HG03565 (cell line): ENCODE results near the gene NBPF6.
"Not testable (repeated sequence)": the region's sequence is repeated elsewhere in the genome, so short reads cannot be mapped to it uniquely, and the experiment has no call there.

Source experiments
- ATAC-seq: cut with Tn5 transposase; IDR thresholded peaks from one replicate; pipeline ENCODE4 v1.9.1; 2021; ENCODE audit warnings: mild to moderate bottlenecking, moderate library complexity; ENCODE audit not compliant: unreplicated experiment

The NBPF6 gene

DNA sequence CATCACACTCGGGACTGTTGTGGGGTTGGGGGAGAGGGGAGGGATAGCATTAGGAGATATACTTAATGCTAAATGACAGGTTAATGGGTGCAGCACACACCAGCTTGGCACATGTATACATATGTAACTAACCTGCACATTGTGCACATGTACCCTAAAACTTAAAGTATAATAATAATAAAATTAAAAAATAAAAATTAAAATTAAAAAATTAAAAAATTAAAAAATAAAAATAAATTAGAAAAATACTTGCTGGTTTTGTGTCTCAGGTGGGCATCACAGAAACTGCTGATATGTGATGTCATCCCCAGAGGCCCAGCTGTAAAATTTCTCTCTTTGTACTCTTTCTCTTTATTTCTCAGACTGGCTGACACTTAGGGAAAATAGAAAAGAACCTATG lies 44.9 kb downstream of the NBPF6 start:
- not testable (repeated sequence) for ATAC-seq

DNA sequence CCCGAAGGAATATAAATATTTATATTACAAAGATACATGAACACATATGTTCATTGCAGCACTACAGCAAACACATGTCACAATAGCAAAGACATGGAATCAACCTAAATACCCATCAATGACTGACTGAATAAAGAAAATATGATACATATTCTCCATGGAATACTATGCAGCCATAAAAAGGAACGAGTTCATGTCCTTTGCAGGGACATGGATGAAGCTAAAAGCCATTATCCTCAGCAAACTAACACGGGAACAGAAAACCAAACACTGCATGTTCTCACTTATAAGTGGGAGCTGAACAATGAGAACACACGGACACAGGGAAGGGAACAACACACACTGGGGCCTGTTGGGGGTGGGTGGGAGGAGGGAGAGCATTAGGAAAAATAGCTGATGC lies 46.7 kb downstream of the NBPF6 start:
- ATAC-seq, result not testable (repeated sequence)

DNA sequence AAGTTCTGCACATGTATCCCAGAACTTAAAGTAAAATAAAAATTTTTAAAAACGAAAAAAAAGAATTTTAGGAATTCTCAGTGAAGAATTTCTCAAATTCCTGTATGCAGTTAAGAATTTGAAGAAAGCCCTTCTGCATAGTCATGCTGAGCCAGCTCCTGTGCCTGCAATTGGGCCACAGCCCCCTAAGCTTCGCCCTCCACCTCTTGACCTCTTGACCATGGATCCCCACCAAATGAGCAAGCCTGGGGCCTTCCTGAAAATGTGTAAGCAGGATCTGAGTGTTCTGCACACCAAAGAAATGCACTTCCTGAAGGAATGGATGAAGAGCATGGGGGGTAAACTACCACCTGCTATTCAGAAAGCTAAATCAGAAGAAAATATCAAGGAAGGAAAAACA lies 52.0 kb downstream of the NBPF6 start:
- ATAC-seq, result no peak

DNA sequence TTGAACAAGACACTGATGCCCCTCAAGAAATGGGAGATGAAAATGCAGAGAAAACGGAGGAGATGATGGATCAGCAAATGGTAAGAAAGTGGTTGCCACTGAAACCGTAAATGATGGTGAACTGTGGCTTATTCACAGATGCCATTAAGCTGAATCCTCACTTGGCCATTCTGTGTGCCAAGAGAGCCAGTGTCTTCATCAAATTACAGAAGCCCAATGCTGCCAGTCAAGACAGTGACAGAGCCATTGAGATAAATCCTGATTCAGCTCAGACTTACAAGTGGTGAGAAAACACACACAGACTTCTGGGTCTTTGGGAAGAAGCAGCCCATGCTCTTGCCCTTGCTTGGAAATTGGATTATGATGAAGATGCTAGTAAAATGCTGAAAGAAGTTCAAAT lies 52.5 kb downstream of the NBPF6 start:
- no peak for ATAC-seq

DNA sequence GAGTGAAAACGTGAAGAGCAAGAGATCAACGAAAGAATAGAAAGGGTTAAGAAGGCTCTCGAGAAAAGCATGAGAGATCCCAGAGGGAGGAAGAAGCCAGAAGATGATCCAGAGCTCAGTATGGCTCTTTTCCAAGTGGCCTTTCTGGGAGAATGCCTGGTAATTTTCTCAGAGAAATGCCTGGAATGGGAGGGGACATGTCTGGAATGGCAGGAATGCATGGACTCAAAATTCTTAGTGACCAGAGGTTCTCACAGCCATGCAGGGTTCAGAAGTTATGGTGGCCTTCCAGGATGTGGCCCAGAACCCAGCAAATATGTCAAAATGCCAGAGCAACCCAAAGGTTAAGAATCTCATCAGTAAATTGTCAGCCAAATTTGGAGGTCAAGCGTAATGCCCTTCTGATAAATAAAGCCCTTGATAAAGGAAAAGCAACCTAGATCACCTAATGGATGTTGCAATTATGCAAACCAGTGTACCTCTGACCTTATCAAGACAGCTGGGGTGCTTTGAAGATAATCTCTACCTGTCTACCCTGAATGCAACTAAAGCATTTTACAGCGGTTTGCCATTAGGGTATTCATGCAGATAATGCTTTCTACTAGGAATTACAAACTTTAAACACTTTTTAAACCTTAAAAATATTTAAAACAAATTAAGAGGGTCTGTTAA lies 53.1 kb downstream of the NBPF6 start:
- ATAC-seq, result no peak

DNA sequence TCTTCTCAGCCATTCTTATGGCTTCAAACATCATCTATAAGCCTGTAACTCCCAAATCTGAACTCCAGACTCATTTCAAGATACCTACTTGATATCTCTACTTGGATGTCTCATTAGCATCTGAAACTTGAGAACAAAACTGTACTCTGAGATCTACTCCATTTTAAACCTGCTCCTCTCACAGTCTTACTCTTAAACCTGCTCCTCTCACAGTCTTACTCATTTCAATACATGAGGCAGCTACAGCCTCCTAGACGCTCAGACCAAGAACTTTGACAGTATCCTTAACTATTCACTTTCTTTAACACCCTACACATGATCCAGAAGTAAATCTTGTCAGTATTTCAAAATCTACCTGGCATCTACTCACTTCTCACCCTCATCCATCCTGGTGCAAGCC lies 54.3 kb downstream of the NBPF6 start:
- ATAC-seq, result peak; percentile 52

DNA sequence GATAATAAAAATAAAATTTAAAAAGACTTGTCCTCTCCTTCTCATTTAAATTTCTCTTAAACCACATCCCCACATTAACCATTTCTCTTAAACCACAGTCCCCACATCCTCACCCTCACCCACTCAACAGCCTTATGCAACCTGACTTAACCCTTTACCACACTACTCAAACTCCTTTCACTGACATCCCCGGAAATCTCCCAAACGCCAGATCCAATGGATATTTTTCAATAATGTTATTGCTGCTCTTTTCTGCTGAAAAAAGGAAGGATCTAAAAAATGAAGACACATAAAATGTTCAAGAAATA lies 55.6 kb downstream of the NBPF6 start:
- ATAC-seq, result no peak

DNA sequence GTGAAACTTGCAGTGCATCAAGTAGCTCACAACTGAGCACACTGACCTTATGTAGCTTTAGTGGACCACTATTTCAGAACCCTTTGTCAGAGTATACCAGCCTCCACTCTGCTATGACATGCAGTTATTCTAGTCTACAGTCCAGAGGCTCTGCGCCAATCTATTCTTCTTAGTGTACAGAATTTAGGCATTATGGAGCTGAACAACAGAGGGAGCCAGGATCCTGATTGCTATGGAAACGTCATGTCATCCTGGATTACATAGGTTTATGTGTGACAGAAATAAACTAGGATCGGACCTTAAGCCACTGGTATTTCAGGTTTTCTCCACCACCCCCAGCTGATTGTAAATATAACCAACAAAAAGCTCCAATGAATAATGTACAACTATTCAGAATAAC lies 61.6 kb downstream of the NBPF6 start:
- ATAC-seq, result no peak

DNA sequence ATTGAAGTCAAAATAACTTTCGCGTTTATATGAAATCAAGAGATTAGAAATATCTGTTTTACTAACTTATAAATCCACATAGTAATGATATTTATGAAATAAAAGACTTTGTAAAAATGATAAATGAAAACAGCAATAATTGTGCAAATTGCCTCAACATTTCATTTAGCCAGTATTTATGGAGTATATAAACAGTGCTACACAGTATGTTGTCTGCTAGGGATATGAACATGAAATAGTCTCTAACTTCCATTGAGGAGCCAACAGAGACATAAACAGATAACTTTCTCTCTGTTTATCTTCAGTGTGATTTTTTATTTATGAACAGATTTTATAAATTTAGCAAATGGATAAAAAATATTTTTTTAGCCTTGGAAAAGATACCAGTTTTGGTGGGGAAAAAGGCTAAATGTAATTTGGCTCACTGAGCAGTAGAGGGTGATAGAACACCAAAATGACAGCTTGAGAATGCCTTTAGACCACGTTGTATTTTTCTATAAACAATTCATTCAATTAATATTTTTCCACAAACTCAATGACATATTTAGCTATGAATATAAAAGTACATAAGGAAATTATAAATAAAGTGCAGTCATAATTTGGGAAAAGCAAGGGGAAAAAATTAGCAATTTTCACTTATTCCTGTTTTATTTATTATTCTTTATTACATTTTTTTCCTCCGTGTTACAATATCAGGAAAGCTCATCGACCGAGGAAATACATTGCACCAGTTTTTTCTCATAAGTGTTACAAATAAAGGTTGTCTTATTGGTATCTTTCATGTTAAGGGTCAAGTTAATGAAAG lies 62.3 kb downstream of the NBPF6 start:
- ATAC-seq, result peak; percentile 46

DNA sequence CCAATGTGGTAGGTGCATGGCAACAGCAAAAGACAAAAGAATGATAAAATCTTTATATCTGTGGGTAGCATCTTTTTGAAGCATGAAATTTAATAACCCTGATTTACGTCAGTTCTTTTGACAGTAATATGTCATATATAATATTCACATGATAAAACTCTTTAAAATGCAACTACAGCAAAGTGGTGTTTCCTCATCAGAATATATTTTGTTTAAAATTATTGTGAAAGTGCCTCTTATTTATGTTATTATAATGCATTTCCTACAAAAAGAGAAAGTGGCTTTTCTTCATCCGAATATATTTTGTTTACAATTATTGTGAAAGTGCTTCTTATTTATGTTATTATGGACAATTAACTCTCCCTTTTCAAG lies 62.9 kb downstream of the NBPF6 start:
- no peak for ATAC-seq

DNA sequence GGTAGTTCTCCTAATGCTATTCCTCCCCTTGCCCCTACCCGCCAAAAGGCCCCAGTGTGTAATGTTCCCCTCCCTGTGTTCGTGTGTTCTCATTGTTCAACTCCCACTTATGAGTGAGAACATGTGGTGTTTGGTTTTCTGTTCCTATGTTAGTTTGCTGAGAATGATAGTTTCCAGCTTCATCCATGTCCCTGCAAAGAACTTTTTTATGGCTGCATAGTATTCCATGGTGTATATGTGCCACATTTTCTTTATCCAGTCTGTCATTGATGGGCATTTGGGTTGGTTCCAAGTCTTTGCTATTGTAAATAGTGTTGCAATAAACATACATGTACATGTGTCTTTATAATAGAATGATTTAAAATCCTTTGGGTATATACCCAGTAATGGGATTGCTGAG lies 63.8 kb downstream of the NBPF6 start:
- not testable (repeated sequence) for ATAC-seq

DNA sequence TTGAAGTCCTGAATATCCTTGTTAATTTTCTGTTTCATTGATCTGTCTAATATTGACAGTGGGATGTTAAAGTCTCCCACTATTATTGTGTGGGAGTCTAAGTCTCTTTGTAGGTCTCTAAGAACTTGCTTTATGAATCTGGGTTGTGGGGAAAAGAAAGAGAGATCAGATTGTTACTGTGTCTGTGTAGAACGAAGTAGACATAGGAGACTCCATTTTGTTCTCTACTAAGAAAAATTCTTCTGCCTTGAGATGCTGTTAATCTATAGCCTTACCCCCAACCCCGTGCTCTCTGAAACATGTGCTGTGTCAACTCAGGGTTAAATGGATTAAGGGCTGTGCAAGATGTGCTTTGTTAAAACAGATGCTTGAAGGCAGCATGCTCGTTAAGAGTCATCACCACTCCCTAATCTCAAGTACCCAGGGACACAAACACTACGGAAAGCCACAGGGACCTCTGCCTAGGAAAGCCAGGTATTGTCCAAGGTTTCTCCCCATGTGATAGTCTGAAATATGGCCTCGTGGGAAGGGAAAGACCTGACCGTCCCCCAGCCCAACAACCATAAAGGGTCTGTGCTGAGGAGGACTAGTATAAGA lies 67.3 kb downstream of the NBPF6 start:
- ATAC-seq, result not testable (repeated sequence)
